HUES6 (cell line): ENCODE measurements around the gene FOLR3.
"Not testable (repeated sequence)": the region's sequence is repeated elsewhere in the genome, so short reads cannot be mapped to it uniquely, and the experiment has no call there.

Source experiments
- H3K27ac ChIP-seq: 2 replicates; pipeline ENCODE4 v1.7.0; 2013; ENCODE audit warnings: low read depth, mild to moderate bottlenecking, low read length, inconsistent platforms
- H3K27me3 ChIP-seq: 2 replicates; pipeline ENCODE4 v1.6.1; 2013; ENCODE audit warnings: low read length; ENCODE audit not compliant: control insufficient read depth, insufficient read depth
- H3K36me3 ChIP-seq: 2 replicates; pipeline ENCODE4 v1.6.1; 2013; ENCODE audit warnings: low read length; ENCODE audit not compliant: control insufficient read depth, insufficient read depth
- H3K4me1 ChIP-seq: 2 replicates; pipeline ENCODE4 v1.6.1; 2013; ENCODE audit warnings: low read length; ENCODE audit not compliant: control insufficient read depth, insufficient read depth
- H3K4me3 ChIP-seq: 2 replicates; pipeline ENCODE4 v1.5.1; 2013; ENCODE audit warnings: low read depth, low read length
- H3K9ac ChIP-seq: one replicate; pipeline ENCODE4 v1.6.1; 2013; ENCODE audit warnings: mild to moderate bottlenecking, low read length
- H3K9me3 ChIP-seq: 2 replicates; pipeline ENCODE4 v1.6.1; 2013; ENCODE audit warnings: low read depth, low read length; ENCODE audit not compliant: control insufficient read depth, insufficient read depth

The FOLR3 gene

GRCh38 chr11:72169046-72169555 is 33.6 kb downstream of the FOLR3 start:
- H3K9me3 ChIP-seq, H3K4me3 ChIP-seq, H3K4me1 ChIP-seq, H3K27me3 ChIP-seq, H3K9ac ChIP-seq, H3K36me3 ChIP-seq, H3K27ac ChIP-seq: not testable (repeated sequence)

- H3K4me3 ChIP-seq, H3K4me1 ChIP-seq, H3K27ac ChIP-seq, H3K9me3 ChIP-seq, H3K36me3 ChIP-seq, H3K27me3 ChIP-seq, H3K9ac ChIP-seq: not testable (repeated sequence)
Measured at GRCh38 chr11:72169754-72170153, 34.2 kb downstream of the FOLR3 start.

- not testable (repeated sequence) for H3K27me3 ChIP-seq, H3K4me1 ChIP-seq, H3K9me3 ChIP-seq, H3K4me3 ChIP-seq, H3K36me3 ChIP-seq, H3K27ac ChIP-seq, H3K9ac ChIP-seq
Measured at GRCh38 chr11:72172043-72172442, 36.5 kb downstream of the FOLR3 start.

- H3K27me3 ChIP-seq, result no peaks in the 10 kb centered on the region
- H3K36me3 ChIP-seq, result no peaks in the 10 kb centered on the region
- H3K9me3 ChIP-seq, result no peaks in the 10 kb centered on the region
- no peak overlapping the region for H3K9ac ChIP-seq
- no peaks in the 10 kb centered on the region for H3K4me1 ChIP-seq
- no peak overlapping the region for H3K27ac ChIP-seq
- H3K4me3 ChIP-seq, result no peak overlapping the region
Measured at GRCh38 chr11:72173291-72173690, 37.8 kb downstream of the FOLR3 start.

GRCh38 chr11:72174302-72175070 is 39.0 kb downstream of the FOLR3 start:
- H3K9me3 ChIP-seq, result no peaks in the 10 kb centered on the region
- no peaks in the 10 kb centered on the region for H3K36me3 ChIP-seq
- no peak overlapping the region for H3K9ac ChIP-seq
- H3K27me3 ChIP-seq, result no peaks in the 10 kb centered on the region
- no peak overlapping the region for H3K27ac ChIP-seq
- no peak overlapping the region for H3K4me3 ChIP-seq
- H3K4me1 ChIP-seq, result no peaks in the 10 kb centered on the region

GRCh38 chr11:72177656-72178055 is 42.1 kb downstream of the FOLR3 start:
- Histone ChIP-seq H3K4me1 (no peaks in the 10 kb centered on the region), H3K27me3 (no peaks in the 10 kb centered on the region), H3K9me3 (no peaks in the 10 kb centered on the region), H3K9ac (no peak overlapping the region), H3K27ac (no peak overlapping the region), H3K4me3 (no peak overlapping the region), H3K36me3 (no peaks in the 10 kb centered on the region)

- H3K4me1 ChIP-seq, result no peaks in the 10 kb centered on the region
- H3K9ac ChIP-seq, result no peak overlapping the region
- no peaks in the 10 kb centered on the region for H3K27me3 ChIP-seq
- no peaks in the 10 kb centered on the region for H3K9me3 ChIP-seq
- no peak overlapping the region for H3K27ac ChIP-seq
- no peak overlapping the region for H3K4me3 ChIP-seq
- H3K36me3 ChIP-seq, result no peaks in the 10 kb centered on the region
Measured at GRCh38 chr11:72179049-72179803, 43.7 kb downstream of the FOLR3 start.

- no peaks in the 10 kb centered on the region for H3K27me3 ChIP-seq
- H3K4me3 ChIP-seq, result no peak overlapping the region
- no peak overlapping the region for H3K9ac ChIP-seq
- no peaks in the 10 kb centered on the region for H3K9me3 ChIP-seq
- H3K4me1 ChIP-seq, result no peaks in the 10 kb centered on the region
- no peaks in the 10 kb centered on the region for H3K36me3 ChIP-seq
- no peak overlapping the region for H3K27ac ChIP-seq
Measured at GRCh38 chr11:72179804-72180396, 44.4 kb downstream of the FOLR3 start.

GRCh38 chr11:72180892-72181552 is 45.5 kb downstream of the FOLR3 start:
- H3K4me3 ChIP-seq, H3K4me1 ChIP-seq, H3K9ac ChIP-seq, H3K27me3 ChIP-seq, H3K36me3 ChIP-seq, H3K27ac ChIP-seq, H3K9me3 ChIP-seq: not testable (repeated sequence)

GRCh38 chr11:72181553-72181958 is 46.0 kb downstream of the FOLR3 start:
- H3K36me3 ChIP-seq, H3K27ac ChIP-seq, H3K4me3 ChIP-seq, H3K4me1 ChIP-seq, H3K27me3 ChIP-seq, H3K9ac ChIP-seq, H3K9me3 ChIP-seq: not testable (repeated sequence)

- Histone ChIP-seq H3K27me3 (no peaks in the 10 kb centered on the region), H3K4me3 (no peak overlapping the region), H3K9ac (no peak overlapping the region), H3K36me3 (no peaks in the 10 kb centered on the region), H3K4me1 (peaks cover 23% of the 10 kb centered on the region; the same call in 1 of the 2 replicates), H3K27ac (no peak overlapping the region), H3K9me3 (no peaks in the 10 kb centered on the region)
Measured at GRCh38 chr11:72188267-72188666, 52.7 kb downstream of the FOLR3 start.
